GM23338 (cell line): ENCODE results near the gene RPN2. TPM values are rescaled to one million over a fixed set of nuclear protein-coding genes. Genes with fewer than 3 reads are reported as not detected.

Experiments
- ATAC-seq: fragments of 200-7000 bp; cut with Tn5 transposase; 3 replicates; pipeline ENCODE4 v1.9.1; 2020
- DNase-seq: peaks from one replicate; pipeline ENCODE4 v3.0.0-alpha.2; 2015; ENCODE audit warnings: low spot score
- H2AFZ ChIP-seq: fragments of 200-600 bp; sonication (generic); 2 replicates; pipeline ENCODE4 v1.8.0; 2016; ENCODE audit warnings: antibody characterized with exemption, mild to moderate bottlenecking, moderate library complexity
- H3F3A ChIP-seq: fragments of 200-600 bp; sonication (generic); replicated peaks from 2 replicates; pipeline ENCODE4 v1.8.0; 2017; ENCODE audit warnings: antibody characterized with exemption, mixed run types, low read depth
- H3K27ac ChIP-seq: fragments of 200-600 bp; sonication (generic); 2 replicates; pipeline ENCODE4 v1.6.1; 2016; ENCODE audit warnings: low read depth
- H3K27me3 ChIP-seq: fragments of 200-600 bp; sonication (generic); 2 replicates; pipeline ENCODE4 v1.8.0; 2016; ENCODE audit warnings: mild to moderate bottlenecking, mixed run types, moderate library complexity; ENCODE audit not compliant: insufficient read depth
- H3K36me3 ChIP-seq: fragments of 200-600 bp; sonication (generic); 2 replicates; pipeline ENCODE4 v1.8.0; 2016; ENCODE audit warnings: mild to moderate bottlenecking; ENCODE audit not compliant: insufficient read depth
- H3K4me1 ChIP-seq: fragments of 200-600 bp; sonication (generic); 2 replicates; pipeline ENCODE4 v1.8.0; 2016; ENCODE audit warnings: mild to moderate bottlenecking, moderate library complexity; ENCODE audit not compliant: insufficient read depth
- H3K4me2 ChIP-seq: fragments of 200-600 bp; sonication (generic); 2 replicates; pipeline ENCODE4 v1.7.1; 2017; ENCODE audit warnings: mixed run types
- H3K4me3 ChIP-seq: fragments of 200-600 bp; sonication (generic); 2 replicates; pipeline ENCODE4 v1.6.1; 2016; ENCODE audit warnings: mixed run types
- H3K79me2 ChIP-seq: fragments of 200-600 bp; sonication (generic); replicated peaks from 2 replicates; pipeline ENCODE4 v1.8.0; 2017; ENCODE audit warnings: mild to moderate bottlenecking; ENCODE audit not compliant: insufficient read depth
- H3K9me2 ChIP-seq: fragments of 200-600 bp; sonication (generic); 2 replicates; pipeline ENCODE4 v1.8.0; 2017; ENCODE audit not compliant: insufficient read depth
- H4K20me1 ChIP-seq: fragments of 200-600 bp; sonication (generic); replicated peaks from 2 replicates; pipeline ENCODE4 v1.8.0; 2017; ENCODE audit warnings: mild to moderate bottlenecking; ENCODE audit not compliant: insufficient read depth
- H3K27ac Mint-ChIP-seq: 2 replicates; pipeline ENCODE4 v1.8.0; 2020; ENCODE audit warnings: inconsistent platforms, mild to moderate bottlenecking, moderate library complexity, mixed read lengths
- H3K27me3 Mint-ChIP-seq: 3 replicates; pipeline ENCODE4 v1.8.0; 2022; ENCODE audit warnings: low read depth, mild to moderate bottlenecking, moderate library complexity, mixed read lengths, inconsistent platforms; ENCODE audit not compliant: insufficient read depth, poor library complexity
- H3K36me3 Mint-ChIP-seq: 3 replicates; pipeline ENCODE4 v1.8.0; 2021; ENCODE audit warnings: low read depth, mild to moderate bottlenecking, inconsistent platforms, moderate library complexity, mixed read lengths
- H3K4me1 Mint-ChIP-seq: 3 replicates; pipeline ENCODE4 v1.8.0; 2020; ENCODE audit warnings: mild to moderate bottlenecking, inconsistent platforms, mixed read lengths
- H3K4me3 Mint-ChIP-seq: 3 replicates; pipeline ENCODE4 v1.8.0; 2021; ENCODE audit warnings: moderate library complexity, mild to moderate bottlenecking, inconsistent platforms, mixed read lengths
- H3K9me3 Mint-ChIP-seq: 3 replicates; pipeline ENCODE4 v1.8.0; 2020; ENCODE audit warnings: moderate library complexity, mild to moderate bottlenecking, inconsistent platforms, mixed read lengths
- CREB1 ChIP-seq: fragments of 250-450 bp; sonication (Bioruptor Pico); IDR thresholded peaks from 2 replicates; pipeline ENCODE4 v1.5.0; 2020; ENCODE audit warnings: low read depth, mild to moderate bottlenecking, moderate library complexity
- CTCF ChIP-seq, 2 experiments: fragments of 200-600 bp in 1 of 2; sonication (generic) in 1 of 2; conservative IDR thresholded peaks; 2 replicates each; pipeline versions ENCODE4 v1.5.1 to v1.6.1; 2016 to 2017; ENCODE audit warnings: antibody characterized with exemption in 2 of 2, low read depth in 2 of 2, mild to moderate bottlenecking in 2 of 2, moderate library complexity in 1 of 2
- EZH2 ChIP-seq: fragments of 200-600 bp; sonication (generic); IDR thresholded peaks from one replicate; pipeline ENCODE4 v1.8.0; 2017; ENCODE audit warnings: antibody characterized with exemption, mild to moderate bottlenecking, low read depth; ENCODE audit not compliant: unreplicated experiment
- EZH2phosphoT487 ChIP-seq: fragments of 200-600 bp; sonication (generic); IDR thresholded peaks from one replicate; pipeline ENCODE4 v1.8.1; 2018; ENCODE audit warnings: antibody characterized with exemption; ENCODE audit not compliant: unreplicated experiment
- NANOG ChIP-seq: IDR thresholded peaks from 2 replicates; pipeline ENCODE4 v1.6.1; 2016; ENCODE audit warnings: antibody characterized with exemption, borderline replicate concordance
- REST ChIP-seq: IDR thresholded peaks from one replicate; pipeline ENCODE4 v1.6.1; 2018; ENCODE audit warnings: antibody characterized with exemption; ENCODE audit not compliant: unreplicated experiment
- STAT1 ChIP-seq: IDR thresholded peaks from one replicate; pipeline ENCODE4 v1.6.1; 2016; ENCODE audit warnings: antibody characterized with exemption; ENCODE audit not compliant: unreplicated experiment
- ZNF331 ChIP-seq: fragments of 250-450 bp; sonication (Bioruptor Pico); IDR thresholded peaks from 2 replicates; pipeline ENCODE4 v1.5.0; 2020; ENCODE audit warnings: low read depth, mild to moderate bottlenecking, moderate library complexity
- polyA plus RNA-seq: library from polyadenylated mRNA; unstranded; fragments of >200 nt; fragmentation: Nextera tagmentation; extraction: Ambion mirVana; gene quantifications from 2 replicates; pipeline ENCODE4 v1.2.1, GENCODE V29; 2016
- total RNA-seq: library from RNA; depleted of rRNA; stranded (reverse); fragments of >200 nt; shearing (Covaris generic); gene quantifications from 2 replicates; pipeline ENCODE4 v1.2.3, GENCODE V29; 2014
- TF ChIP-seq, protein P1 (sequence below): fragments of 250-450 bp; sonication (Bioruptor Pico); IDR thresholded peaks from 2 replicates; pipeline ENCODE4 v1.5.0; 2020; ENCODE audit warnings: mild to moderate bottlenecking, moderate library complexity

RPN2 gene
- total and polyA plus RNA-seq, 2 experiments from 2014 or later: 244 to 302 TPM

GRCh38 chr20:37238935-37239451 is 59.9 kb downstream of the RPN2 start:
- no peaks in the 10 kb centered on the region for H3K27me3 ChIP-seq
- H3F3A ChIP-seq: peaks cover 8% of the 10 kb centered on the region
- peaks cover 6% of the 10 kb centered on the region for H4K20me1 ChIP-seq
- Mint-ChIP-seq H3K4me3 (no peak overlapping the region), H3K27ac (no peak overlapping the region; the same call in 1 of the 2 replicates), H3K9me3 (no peaks in the 10 kb centered on the region), H3K4me1 (peaks cover 5% of the 10 kb centered on the region; the same call in 2 of the 3 replicates), H3K36me3 (peaks cover 93% of the 10 kb centered on the region), H3K27me3 (no peaks in the 10 kb centered on the region)
- no peak overlapping the region for H3K27ac ChIP-seq
- TF ChIP-seq, protein P1, sequence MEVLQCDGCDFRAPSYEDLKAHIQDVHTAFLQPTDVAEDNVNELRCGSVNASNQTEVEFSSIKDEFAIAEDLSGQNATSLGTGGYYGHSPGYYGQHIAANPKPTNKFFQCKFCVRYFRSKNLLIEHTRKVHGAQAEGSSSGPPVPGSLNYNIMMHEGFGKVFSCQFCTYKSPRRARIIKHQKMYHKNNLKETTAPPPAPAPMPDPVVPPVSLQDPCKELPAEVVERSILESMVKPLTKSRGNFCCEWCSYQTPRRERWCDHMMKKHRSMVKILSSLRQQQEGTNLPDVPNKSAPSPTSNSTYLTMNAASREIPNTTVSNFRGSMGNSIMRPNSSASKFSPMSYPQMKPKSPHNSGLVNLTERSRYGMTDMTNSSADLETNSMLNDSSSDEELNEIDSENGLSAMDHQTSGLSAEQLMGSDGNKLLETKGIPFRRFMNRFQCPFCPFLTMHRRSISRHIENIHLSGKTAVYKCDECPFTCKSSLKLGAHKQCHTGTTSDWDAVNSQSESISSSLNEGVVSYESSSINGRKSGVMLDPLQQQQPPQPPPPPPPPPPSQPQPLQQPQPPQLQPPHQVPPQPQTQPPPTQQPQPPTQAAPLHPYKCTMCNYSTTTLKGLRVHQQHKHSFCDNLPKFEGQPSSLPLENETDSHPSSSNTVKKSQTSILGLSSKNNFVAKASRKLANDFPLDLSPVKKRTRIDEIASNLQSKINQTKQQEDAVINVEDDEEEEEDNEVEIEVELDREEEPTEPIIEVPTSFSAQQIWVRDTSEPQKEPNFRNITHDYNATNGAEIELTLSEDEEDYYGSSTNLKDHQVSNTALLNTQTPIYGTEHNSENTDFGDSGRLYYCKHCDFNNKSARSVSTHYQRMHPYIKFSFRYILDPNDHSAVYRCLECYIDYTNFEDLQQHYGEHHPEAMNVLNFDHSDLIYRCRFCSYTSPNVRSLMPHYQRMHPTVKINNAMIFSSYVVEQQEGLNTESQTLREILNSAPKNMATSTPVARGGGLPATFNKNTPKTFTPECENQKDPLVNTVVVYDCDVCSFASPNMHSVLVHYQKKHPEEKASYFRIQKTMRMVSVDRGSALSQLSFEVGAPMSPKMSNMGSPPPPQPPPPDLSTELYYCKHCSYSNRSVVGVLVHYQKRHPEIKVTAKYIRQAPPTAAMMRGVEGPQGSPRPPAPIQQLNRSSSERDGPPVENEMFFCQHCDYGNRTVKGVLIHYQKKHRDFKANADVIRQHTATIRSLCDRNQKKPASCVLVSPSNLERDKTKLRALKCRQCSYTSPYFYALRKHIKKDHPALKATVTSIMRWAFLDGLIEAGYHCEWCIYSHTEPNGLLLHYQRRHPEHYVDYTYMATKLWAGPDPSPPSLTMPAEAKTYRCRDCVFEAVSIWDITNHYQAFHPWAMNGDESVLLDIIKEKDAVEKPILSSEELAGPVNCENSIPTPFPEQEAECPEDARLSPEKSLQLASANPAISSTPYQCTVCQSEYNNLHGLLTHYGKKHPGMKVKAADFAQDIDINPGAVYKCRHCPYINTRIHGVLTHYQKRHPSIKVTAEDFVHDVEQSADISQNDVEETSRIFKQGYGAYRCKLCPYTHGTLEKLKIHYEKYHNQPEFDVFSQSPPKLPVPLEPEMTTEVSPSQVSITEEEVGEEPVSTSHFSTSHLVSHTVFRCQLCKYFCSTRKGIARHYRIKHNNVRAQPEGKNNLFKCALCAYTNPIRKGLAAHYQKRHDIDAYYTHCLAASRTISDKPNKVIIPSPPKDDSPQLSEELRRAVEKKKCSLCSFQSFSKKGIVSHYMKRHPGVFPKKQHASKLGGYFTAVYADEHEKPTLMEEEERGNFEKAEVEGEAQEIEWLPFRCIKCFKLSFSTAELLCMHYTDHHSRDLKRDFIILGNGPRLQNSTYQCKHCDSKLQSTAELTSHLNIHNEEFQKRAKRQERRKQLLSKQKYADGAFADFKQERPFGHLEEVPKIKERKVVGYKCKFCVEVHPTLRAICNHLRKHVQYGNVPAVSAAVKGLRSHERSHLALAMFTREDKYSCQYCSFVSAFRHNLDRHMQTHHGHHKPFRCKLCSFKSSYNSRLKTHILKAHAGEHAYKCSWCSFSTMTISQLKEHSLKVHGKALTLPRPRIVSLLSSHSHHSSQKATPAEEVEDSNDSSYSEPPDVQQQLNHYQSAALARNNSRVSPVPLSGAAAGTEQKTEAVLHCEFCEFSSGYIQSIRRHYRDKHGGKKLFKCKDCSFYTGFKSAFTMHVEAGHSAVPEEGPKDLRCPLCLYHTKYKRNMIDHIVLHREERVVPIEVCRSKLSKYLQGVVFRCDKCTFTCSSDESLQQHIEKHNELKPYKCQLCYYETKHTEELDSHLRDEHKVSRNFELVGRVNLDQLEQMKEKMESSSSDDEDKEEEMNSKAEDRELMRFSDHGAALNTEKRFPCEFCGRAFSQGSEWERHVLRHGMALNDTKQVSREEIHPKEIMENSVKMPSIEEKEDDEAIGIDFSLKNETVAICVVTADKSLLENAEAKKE: no peak
- TF ChIP-seq CREB1 (CRISPR knock-in tag): no peak
- no peaks in the 10 kb centered on the region for H3K4me1 ChIP-seq
- ATAC-seq: no peak
- no peak overlapping the region for H3K4me3 ChIP-seq
- no peak overlapping the region for H3K4me2 ChIP-seq
- no peak for DNase-seq
- no peaks in the 10 kb centered on the region for H3K79me2 ChIP-seq
- H2AFZ ChIP-seq: no peak overlapping the region
- H3K36me3 ChIP-seq: peaks cover 65% of the 10 kb centered on the region
- H3K9me2 ChIP-seq: no peaks in the 10 kb centered on the region

GRCh38 chr20:37240337-37241067 is 61.4 kb downstream of the RPN2 start:
- H3K27ac ChIP-seq: no peak overlapping the region
- H3K9me3 Mint-ChIP-seq: no peaks in the 10 kb centered on the region
- peaks cover 54% of the 10 kb centered on the region for H3K36me3 ChIP-seq
- no peak overlapping the region for H3K4me3 ChIP-seq
- peaks cover 4% of the 10 kb centered on the region for H3K27me3 Mint-ChIP-seq
- DNase-seq: no peak
- no peaks in the 10 kb centered on the region for H3K79me2 ChIP-seq
- H3K4me1 Mint-ChIP-seq: peaks cover 13% of the 10 kb centered on the region
- peaks cover 82% of the 10 kb centered on the region for H3K36me3 Mint-ChIP-seq
- no peaks in the 10 kb centered on the region for H3K27me3 ChIP-seq
- no peak overlapping the region for H2AFZ ChIP-seq
- H3K4me1 ChIP-seq: peaks cover 8% of the 10 kb centered on the region
- peaks cover 14% of the 10 kb centered on the region for H3F3A ChIP-seq
- no peak overlapping the region for H3K4me3 Mint-ChIP-seq
- H3K9me2 ChIP-seq: no peaks in the 10 kb centered on the region
- peaks cover 6% of the 10 kb centered on the region for H4K20me1 ChIP-seq
- no peak overlapping the region for H3K27ac Mint-ChIP-seq
- H3K4me2 ChIP-seq: no peak overlapping the region
- ATAC-seq: no peak
- TF ChIP-seq EZH2phosphoT487: no peak
- no peak for TF ChIP-seq EZH2
- TF ChIP-seq CREB1 (CRISPR knock-in tag): no peak
- TF ChIP-seq ZNF331 (CRISPR knock-in tag): no peak
- no peak for TF ChIP-seq NANOG
- no peak for TF ChIP-seq REST
- no peak for TF ChIP-seq STAT1
- TF ChIP-seq CTCF (conservative IDR thresholded peaks at IDR 0.05; ENCODE audit: low read depth in 2 of 2): no peak
